HG03159 (cell line): ENCODE data around the gene GAK.
"Not testable (repeated sequence)": the region's sequence is repeated elsewhere in the genome, so short reads cannot be mapped to it uniquely, and the experiment has no call there.

Experiments used
- ATAC-seq: cut with Tn5 transposase; IDR thresholded peaks from one replicate; pipeline ENCODE4 v1.9.1; 2021; ENCODE audit warnings: mild to moderate bottlenecking, moderate library complexity; ENCODE audit not compliant: unreplicated experiment

GAK gene

DNA sequence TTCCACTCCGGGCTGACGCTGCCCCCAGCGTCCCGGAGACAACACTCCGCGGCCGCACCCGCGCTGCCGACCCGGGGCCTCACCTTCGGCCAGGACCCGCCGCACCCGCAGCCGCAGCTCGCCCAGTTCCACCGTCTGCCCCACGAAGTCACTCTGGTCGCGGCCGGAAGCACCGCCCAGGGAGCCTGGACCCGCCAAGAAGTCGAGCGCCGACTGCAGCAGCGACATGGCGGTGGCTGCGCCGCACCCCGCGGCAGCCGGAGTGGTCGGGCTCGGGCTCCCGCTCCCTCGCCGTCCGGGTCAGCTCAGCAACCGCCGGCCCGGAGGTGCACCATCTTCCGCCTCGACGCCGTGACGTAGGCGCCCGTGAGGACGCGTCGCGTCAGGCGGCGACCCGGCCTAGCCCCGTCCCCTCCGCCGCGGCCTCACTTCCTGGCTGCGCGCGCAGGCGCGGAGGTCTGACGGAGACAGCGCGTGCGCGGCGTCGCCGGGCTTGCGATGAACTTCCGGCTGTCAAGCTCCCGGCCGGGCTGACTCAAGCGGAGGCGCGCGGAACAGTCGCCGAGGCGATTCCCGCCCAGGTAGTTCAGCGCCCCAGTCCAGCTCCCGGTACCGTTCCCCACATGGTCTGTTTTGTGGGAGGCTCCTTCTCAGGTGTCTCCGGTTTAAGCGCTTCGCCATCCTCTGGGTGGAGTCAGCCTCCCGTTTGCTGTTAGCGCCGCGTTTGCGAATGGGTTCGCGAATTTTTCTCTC, at the start of gene GAK, which contains the start of gene TMEM175:
GAK (minus strand) TSS at position 357 of the 753 bp plus-strand sequence; CDS start at position 228, 129 bp downstream.
TMEM175 (plus strand) TSS at position 501 of the 753 bp plus-strand sequence. CDS start 15,280 bp downstream, outside the sequence.
- ATAC-seq, result peak; percentile 88

DNA sequence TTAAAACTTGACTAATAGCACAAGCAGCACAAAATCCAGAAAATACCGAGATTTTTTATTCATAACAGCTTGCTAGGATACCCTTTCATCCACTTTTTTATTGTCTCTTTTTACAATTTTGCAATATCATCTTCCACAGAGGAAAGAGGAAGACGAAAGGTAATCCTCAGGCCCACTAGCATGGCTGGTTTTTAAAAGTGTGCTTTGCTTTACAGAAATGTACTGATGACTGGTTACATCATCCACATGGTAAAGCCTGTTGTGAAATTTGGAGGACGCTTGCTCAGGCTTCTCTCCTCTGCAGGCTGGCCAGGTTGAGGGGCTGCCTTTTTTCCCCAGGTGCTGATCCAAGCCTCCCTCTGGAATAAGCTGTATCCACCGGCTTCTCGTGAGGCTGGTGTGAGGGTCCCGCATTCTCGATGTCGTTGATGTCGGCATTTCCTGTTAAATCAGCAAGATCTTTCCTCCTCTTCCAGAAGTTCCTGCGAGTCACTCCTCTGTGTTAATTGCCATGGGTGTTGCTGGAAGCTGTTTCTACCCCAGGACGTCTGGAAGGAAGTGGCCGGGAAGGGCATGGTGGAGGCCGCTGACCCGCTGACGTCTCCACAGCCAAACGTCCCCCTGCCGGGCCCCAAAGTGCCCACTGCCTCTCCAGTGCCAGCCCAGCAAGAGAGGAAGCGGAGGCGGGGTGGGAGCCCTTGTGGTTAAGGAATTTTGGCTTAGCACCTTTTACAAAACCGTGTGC, 47.0 kb upstream of the GAK start:
- ATAC-seq, result no peak

DNA sequence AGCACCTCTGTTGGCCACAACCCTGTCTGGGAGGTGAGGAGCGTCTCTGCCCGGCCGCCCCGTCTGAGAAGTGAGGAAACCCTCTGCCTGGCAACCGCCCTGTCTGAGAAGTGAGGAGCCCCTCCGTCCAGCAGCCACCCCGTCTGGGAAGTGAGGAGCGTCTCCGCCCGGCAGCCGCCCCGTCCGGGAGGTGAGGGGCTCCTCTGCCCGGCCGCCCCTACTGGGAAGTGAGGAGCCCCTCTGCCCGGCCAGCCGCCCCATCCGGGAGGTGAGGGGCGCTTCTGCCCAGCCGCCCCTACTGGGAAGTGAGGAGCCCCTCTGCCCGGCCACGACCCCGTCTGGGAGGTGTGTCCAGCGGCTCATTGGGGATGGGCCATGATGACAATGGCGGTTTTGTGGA, 43.9 kb upstream of the GAK start:
- not testable (repeated sequence) for ATAC-seq

DNA sequence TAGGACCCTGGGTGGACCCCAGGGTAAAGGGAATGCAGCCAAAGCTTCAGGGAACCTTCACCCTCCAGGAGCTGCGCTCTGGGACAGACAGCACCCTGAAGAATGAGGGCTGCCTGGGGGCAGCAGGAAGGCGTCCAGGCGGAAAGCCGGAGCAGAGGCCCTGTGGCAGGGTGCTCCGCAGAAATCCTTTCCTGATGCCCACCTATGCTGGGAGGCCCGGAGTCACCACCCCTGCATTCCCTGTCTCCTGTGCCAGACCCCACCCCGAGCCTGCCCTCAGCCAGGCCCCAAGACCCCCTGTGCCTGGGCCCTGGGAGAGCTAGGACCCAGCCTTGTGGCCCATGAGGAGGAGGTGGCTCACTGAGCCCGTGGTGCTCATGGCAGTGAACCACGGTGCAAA, 42.6 kb upstream of the GAK start:
- no peak for ATAC-seq

DNA sequence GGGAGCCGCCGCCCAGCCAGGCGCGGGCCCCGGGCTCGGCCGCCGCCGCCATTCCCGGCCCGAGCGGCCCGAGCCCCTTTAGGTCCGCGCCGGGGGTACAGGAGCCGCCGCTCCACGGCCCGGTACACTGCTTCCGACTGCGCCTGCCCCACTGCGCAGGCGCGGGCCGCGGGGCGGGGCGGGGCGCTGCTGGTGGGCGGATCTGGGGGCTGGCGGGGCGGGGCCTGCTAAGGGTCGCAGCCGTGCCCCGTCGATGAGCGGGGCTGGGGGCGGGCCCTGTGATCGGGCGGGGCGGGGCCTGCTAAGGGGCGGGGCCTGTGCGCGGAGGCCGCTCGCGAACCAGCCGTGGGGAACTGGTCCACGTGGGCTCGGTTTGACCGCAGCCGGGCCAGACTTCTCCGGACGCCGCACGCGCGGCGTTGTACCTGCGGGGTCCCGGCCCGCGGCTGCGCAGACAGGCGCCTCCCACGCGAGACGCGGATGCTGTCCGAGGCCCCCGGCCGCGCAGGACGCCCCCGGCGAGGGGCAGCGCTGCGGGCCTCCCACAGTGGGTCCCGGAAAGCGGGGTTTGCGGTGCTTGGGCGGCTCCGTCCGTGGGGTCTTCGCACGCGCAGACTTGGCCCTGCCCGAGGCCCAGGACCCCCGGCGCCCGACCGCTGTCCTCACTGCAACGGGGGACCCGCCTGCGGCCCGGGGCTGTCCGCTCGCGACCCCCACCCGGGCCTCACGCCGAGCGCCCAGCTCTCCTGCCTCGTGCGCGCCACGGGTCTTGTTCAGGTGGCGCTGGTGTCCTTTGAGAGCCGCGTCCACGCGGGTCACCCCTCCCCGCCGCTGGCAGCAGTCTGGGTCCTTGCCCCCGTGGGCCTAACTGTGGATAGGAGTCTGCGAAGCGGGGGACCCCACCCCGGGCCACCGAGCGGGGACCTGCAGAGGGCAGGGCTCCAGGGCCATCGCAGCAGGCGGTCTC, 41.6 kb upstream of the GAK start, which contains the start of gene DGKQ:
DGKQ (minus strand) TSS at position 139 of the 967 bp plus-strand sequence; CDS start at position 52, 87 bp downstream.
- ATAC-seq, result peak; percentile 63

DNA sequence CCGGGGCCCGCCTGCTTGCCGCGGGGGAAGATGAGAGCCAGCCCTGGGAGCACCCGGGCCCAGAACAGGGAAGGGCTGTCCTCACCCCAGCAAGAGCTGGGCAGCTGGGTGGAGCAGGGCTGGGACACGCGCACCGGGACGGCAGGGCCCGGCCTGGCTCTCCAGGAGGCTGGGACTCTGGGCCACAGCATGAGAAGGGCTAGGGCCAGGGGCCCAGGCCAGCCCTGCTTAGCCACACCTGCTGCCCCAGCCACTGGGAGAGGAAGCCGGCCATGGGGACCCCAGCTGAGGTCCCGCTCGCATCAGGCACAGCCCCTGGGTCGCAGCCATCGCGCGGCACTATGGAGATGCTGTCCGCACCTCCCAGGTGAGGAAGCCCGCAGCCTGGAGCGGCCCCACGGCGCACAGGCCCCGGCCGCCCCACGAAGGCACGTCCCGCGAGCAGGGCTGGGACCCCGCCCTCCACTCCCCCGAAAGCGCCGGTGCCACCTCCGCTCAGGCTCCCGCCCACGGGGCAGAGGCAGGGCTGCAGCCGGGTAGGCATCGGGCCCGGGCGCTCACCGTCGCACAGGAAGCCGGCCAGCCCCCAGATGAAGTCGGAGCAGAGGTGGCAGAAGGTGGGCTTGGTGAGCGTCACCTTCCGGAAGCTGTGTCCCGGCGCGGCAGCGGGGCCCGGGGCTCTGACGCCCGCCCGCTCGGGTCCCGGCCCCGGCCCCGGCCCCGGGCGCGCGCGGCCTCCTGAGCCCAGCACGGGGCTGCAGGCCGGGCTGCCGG, 40.7 kb upstream of the GAK start:
- ATAC-seq, result peak; percentile 45

DNA sequence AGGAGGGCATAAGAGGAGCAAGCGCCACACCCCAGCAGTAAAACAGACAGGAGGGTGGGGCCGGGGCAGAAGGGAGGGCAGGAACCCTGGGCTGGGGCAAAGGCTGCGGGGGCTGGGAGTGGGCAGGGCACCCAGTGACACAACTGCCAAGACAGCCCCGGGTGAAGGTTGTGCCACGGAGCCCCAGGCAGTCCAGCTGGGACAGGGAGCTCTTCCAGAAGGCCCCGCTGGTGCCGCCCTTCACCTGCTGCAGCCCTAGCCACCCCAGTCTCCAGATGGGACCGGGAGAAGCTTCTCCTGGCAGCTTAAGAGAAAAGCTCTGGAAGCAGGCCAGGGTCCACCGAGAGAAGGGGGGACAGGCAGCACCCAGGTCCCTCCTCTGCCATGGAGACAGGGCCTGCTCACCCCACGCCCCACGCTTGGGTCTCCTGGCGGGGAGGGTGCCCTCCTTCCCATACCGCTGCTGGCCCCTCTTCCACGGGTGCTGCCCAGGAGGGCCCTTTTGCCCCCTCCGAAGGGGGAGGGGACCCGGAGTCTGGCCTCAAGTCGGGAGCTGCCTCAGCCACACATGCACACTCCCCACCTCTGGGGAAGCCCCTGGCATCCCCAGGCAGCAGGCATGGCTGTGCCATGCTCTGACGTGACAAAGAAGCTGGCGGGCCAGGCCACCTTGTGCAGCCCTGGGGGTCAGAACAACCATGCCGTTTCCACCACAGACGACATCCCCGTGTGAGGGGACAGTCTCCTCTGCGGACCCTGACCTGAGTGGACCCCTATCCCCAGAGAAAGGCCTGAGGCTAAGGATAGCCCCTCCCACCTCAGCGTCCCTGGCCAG, 39.8 kb upstream of the GAK start:
- ATAC-seq, result no peak

DNA sequence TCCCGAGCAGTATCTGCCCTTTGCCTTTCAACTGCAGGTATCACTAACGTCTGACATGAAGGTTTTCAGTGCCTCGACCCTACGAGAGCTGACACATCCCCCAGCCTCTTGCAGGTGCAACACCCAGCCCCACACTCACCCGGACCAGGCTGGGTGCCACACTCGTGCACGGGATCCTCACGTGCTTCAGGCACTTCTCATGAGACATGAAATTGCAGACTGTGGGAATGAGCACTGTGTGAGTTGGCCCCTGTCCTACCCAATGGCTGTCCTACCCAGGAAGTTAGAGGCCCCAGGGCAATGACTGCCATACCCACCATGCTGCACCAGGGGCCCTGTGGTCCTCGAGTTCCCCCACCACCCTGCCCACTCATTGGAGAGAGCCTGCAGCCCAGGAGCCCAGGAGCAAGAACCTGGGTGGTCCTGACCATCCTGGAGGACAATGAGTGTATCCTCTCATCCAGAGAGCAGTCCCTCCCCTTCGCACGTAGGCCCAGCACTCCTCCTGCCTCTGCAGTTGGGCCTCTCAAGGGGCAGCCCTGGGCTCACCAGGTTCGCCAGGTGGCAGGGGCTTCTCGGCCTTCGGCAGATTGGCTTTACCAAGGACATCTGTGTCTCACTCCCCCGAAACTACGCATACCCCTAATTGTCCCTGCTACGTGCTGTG, 38.9 kb upstream of the GAK start:
- ATAC-seq, result no peak

DNA sequence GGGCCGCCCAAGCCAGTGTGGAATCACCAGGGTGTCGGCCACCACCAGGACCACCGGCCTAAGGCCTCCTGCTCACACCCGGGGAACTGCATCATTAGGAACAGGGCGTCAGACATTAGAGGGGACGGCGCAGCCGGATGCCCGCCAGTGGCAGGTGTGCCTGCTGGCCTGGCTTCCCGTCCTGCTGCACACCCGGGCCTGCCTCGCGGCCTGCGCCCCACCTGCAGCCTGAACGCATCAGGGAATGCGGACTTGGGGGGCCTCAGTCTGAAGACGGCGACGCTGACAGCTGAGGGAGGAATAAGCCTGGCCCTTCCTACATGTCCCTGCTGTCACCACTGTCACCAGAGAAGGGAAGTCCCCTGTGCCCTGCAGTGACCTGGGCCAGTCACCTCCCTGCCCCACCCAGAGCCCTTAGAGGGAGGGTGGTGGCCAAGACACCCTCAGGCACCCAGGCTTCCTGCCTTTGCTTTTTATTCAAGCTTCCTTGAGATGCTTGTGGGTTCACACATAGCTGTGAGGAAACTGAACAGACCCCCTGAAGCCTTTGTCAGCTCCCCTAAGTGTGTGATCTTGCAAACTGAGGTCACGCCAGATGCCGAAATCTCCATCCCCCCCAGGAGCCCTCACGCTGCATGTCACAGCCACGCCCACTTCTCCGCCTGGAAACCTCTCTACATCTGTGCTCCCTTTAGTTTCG, 38.1 kb upstream of the GAK start:
- ATAC-seq, result no peak

DNA sequence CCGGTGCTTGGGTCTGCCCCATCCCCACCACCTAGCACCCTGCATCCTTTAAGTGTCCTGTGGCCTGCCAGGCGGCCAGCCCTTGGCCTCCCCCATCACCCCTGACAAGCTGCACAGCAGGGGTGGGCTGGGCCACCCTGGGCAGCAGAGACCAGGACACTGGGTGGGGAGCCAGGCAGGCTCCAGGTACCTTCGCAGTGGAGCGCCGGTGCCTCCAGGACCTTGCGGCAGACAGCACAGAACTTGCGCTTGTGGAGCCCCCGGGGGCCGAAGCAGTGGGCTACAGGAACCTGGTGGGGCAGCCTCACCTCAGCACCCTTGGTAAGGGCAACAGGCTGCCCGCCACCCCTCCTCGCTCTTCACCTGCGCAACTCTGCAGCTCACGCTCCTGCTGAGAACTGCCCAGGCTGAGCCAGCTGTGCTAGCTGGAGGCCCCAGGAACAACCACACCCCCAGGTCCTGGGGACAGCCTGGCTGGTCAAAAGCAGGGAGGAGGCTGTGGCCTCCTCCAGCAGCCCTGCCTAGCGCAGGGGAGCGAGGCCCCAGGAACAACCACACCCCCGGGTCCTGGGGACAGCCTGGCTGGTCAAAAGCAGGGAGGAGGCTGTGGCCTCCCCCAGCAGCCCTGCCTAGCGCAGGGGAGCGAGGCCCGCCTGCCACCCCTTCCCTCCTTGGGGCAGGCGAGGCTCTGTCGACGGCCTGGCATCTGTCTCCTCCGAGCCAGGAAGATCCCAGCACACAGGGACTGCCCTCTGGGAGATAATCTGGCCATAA, 36.7 kb upstream of the GAK start:
- ATAC-seq, result no peak

DNA sequence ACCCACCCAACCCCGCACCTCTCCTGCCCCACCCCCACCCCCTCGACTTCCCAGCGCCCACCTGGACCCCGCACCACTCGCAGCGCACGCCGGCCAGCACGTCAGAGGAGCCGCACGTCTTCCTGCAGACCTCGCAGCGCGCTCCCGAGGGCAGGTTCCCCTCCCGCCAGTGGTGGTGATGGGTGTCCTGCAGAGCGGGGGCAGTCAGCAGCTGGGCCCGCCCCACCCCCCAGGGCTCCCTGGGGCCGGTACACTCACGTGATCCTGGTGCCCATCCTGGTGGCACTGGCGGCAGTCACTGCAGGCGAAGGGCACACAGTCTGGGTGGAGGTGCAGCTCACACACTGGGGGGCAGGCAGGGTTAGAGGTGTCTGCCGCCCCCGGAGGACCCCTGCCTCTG, 36.1 kb upstream of the GAK start:
- ATAC-seq, result no peak

DNA sequence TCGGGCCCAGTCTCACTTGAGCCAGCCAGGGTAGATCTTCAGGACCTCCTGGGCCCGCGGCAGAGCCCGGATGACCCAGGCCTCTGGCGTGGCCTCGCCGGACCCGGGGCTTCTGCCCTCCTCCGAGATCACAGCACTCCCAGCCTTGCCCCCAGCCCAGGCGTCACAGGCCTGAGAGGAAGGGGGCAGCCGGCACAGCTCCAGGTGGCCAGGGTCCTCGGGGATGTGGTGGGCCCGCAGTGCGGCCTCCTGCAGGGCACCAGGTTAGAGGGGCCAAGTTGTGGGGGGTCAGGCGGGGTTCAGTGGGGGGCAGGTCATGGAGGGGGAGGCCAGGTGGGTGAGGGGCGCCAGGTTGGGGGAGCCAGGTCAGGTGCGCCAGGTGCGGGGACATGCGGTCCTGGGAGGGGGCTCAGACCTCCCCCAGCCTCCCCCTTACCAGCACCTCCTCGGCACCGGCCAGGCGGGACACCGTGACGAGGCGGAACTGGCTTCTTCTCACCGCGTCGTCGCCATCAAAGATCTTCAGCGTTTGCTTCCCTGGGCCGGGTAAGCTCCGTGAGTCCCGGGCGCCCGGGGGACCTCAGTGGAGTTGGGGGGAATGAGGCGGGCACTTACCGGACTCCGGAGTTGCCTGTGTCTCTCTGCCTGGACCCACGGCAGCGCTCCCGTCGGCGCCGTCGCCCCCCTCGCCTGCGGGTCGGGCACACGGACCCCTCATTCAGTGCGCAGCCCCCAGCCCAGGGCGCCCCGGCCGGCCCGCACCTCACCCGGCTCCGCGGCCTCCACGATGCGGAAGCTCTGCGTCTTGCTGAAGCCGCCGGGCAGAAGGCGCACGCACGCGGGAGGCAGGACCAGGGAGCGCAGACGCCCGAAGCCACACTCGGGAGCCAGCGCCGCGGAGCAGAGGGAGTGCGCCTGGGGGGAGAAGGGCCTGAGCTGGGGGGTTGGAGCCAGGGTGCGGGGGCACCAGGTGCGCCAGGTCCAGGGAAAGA, 35.3 kb upstream of the GAK start:
- ATAC-seq, result no peak

DNA sequence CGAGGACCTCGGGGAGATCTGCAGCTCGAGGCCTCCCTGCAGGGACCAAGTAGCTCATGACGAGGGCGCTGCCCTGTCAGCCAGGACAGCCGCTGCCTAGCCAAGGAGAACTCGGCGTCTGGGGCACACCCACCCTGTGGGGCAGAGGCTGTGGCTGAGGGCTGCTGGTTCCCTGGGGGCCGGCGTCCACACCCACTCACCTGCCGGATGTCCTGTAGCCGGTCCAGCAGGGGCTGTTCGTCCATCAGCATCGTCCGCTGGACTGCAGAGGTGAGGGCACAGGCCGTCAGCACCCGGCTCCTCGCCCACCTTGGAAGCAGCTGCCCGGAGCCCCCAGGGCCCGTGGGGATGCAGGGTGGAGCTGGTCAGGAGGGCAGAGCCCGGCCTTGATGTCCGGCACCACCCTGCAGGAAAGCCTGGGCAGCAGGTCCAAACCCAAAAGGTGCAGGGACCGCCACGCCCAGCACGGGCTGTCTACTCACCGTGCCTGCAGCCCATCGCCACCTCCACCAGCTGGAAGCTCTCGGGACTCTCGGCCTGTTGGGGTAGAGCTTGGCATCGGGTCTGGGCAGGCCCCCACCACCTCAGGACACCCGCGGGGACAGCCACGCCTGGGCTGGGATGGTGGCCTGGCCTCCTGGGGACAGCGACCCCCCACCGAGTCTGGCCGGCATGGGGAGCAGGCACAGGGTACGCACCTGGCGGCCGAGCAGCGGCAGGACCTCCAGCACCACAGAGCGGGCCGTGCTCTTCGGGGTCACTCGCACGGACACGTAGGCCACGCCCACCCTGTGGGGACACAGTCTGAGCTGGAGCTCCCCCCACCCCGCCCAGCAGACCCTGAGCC, 34.4 kb upstream of the GAK start:
- no peak for ATAC-seq

DNA sequence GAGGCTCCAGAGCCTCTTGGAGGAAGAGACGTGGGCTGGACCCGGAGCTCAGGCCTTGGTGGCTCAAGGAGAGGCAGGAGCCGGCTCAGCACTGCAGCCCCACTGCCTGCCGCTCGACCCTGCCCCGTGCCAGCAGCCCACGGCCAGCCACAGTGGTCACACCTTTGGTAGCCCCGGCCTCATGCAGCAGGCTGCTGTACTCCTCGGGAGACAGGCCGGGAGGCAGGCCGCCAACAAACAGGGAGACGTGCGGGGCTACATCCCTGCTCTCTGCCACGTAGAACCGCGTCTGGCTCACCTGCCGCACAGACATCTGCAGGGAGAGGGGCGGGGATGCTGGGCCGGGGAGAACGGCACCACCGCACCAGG, 33.6 kb upstream of the GAK start:
- ATAC-seq, result no peak

DNA sequence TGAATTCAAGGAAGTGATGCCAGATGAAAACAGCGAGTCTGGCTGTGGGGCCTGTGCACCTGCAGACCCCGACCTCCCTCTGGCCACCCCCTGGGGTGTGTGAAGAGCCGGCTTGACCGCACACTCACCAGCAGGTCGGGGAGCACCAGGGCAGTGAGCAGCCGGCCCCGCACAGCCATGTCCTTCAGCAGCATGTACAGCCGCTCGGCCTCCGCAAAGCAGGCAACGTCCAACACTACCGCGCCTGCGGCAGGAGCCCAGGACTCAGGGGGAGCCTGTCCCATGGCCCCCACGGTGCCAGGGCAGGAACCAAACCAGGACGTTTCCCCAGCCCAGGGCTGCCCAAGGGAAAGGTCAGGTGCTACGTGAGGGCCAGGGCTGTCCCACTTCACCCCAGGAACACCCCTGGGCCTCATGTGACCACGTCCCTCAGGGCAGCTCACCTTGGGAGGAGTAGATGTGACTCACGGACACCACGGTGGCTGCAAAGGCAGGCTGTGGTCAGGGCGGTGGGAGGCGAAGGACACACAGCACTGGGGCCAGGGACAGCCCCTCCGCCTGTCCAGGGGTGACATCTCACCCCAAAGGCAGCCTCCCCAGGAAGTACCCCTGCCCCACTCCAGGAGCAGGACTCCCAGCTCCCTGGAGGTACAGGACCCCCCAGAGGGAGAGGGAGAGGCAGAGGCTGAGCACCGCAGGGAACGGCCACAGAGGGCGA, 33.1 kb upstream of the GAK start:
- no peak for ATAC-seq
